ENCODE data around the gene KPNA3.

Gene KPNA3

GRCh38 chr13:49791315-49791710 is 1.2 kb downstream of the KPNA3 start:
- ChIA-PET POLR2A (no interaction called here), CTCF (interaction anchor here (0.8 to 5.5 kb wide), 6 partner anchors 11 to 347 kb away, joined by 3 to 42 read pairs (median 4); partner anchors contain the start of genes CAB39L and SETDB2)
- TF ChIP-seq CTCF (IDR thresholded peaks at IDR 0.05; ENCODE audit: control extremely low read depth, extremely low read depth, low read depth, missing control alignments) = peak; percentile 57
- peak; percentile 48 for DNase-seq (ENCODE audit: extremely low spot score)

- ChIA-PET CTCF (interaction anchor here (1.0 to 5.5 kb wide), 7 partner anchors 10 to 208 kb away, joined by 3 to 42 read pairs (median 3); no protein-coding TSS in a partner anchor), POLR2A (no interaction called here)
- TF ChIP-seq CTCF (IDR thresholded peaks at IDR 0.05; ENCODE audit: control extremely low read depth, extremely low read depth, low read depth, missing control alignments) = no peak
- no peak for DNase-seq (ENCODE audit: extremely low spot score)
Observed at GRCh38 chr13:49789968-49790367, 2.5 kb downstream of the KPNA3 start.

- DNase-seq (ENCODE audit: extremely low spot score) = no peak
- TF ChIP-seq CTCF (IDR thresholded peaks at IDR 0.05; ENCODE audit: control extremely low read depth, extremely low read depth, low read depth, missing control alignments) = no peak
- POLR2A ChIA-PET = no interaction called here
- CTCF ChIA-PET = interaction anchor here (1.4 kb wide), 1 partner anchor 8 kb away, joined by 3 read pairs; no protein-coding TSS in a partner anchor
Observed at GRCh38 chr13:49786401-49787008, 6.0 kb downstream of the KPNA3 start.

GRCh38 chr13:49784886-49785570 is 7.5 kb downstream of the KPNA3 start:
- ChIA-PET POLR2A (no interaction called here), CTCF (interaction anchor here (1.4 kb wide), 1 partner anchor 13 kb away, joined by 3 read pairs; no protein-coding TSS in a partner anchor)
- DNase-seq (ENCODE audit: extremely low spot score) = no peak
- TF ChIP-seq CTCF (IDR thresholded peaks at IDR 0.05; ENCODE audit: control extremely low read depth, extremely low read depth, low read depth, missing control alignments) = no peak

GRCh38 chr13:49783865-49784264 is 8.6 kb downstream of the KPNA3 start:
- DNase-seq (ENCODE audit: extremely low spot score) = no peak
- no peak for TF ChIP-seq CTCF (IDR thresholded peaks at IDR 0.05; ENCODE audit: control extremely low read depth, extremely low read depth, low read depth, missing control alignments)
- POLR2A ChIA-PET = no interaction called here
- CTCF ChIA-PET = interaction anchor here (1.0 kb wide), 2 partner anchors 8 to 23 kb away, joined by 3 read pairs; partner anchors contain the start of gene KPNA3

- TF ChIP-seq CTCF (IDR thresholded peaks at IDR 0.05; ENCODE audit: control extremely low read depth, extremely low read depth, low read depth, missing control alignments) = no peak
- DNase-seq (ENCODE audit: extremely low spot score) = no peak
- CTCF ChIA-PET = interaction anchor here (1.0 to 2.5 kb wide), 3 partner anchors 10 to 24 kb away, joined by 3 to 13 read pairs (median 4); partner anchors contain the start of gene KPNA3
- POLR2A ChIA-PET = no interaction called here
Observed at GRCh38 chr13:49782784-49783183, 9.7 kb downstream of the KPNA3 start.
